GM11168 (cell line): Measurements from ENCODE around the gene SUN1.
"Not testable (repeated sequence)": the region's sequence is repeated elsewhere in the genome, so short reads cannot be mapped to it uniquely, and the experiment has no call there.

ENCODE experiments used
- in situ Hi-C: fragments of 300-500 bp; cut with MboI; formaldehyde crosslinking; loops from one replicate; pipeline ENCODE4 v1.12.0; 2022; ENCODE audit warnings: low sequenced_read_pairs; ENCODE audit not compliant: unreplicated experiment

SUN1 gene

GRCh38 chr7:915291-916218 is 83.3 kb downstream of the SUN1 start:
- in situ Hi-C loops = no loop called here

- in situ Hi-C loops = no loop called here
Observed at GRCh38 chr7:916291-916941, 84.1 kb downstream of the SUN1 start.

GRCh38 chr7:917255-918117 is 85.2 kb downstream of the SUN1 start:
- in situ Hi-C loops = no loop called here

GRCh38 chr7:918118-918425 is 85.8 kb downstream of the SUN1 start:
- in situ Hi-C loops = no loop called here

- in situ Hi-C loops = no loop called here
Observed at GRCh38 chr7:918441-919113, 86.3 kb downstream of the SUN1 start.

GRCh38 chr7:919114-919442 is 86.8 kb downstream of the SUN1 start:
- in situ Hi-C loops = no loop called here

GRCh38 chr7:919924-920341 is 87.7 kb downstream of the SUN1 start:
- in situ Hi-C loops = no loop called here

- in situ Hi-C loops = no loop called here
Observed at GRCh38 chr7:920351-921070, 88.2 kb downstream of the SUN1 start.

GRCh38 chr7:921071-921461 is 88.8 kb downstream of the SUN1 start:
- in situ Hi-C loops = no loop called here

- in situ Hi-C loops = no loop called here
Observed at GRCh38 chr7:921581-922333, 89.5 kb downstream of the SUN1 start.

GRCh38 chr7:922334-923107 is 90.2 kb downstream of the SUN1 start:
- in situ Hi-C loops = no loop called here

GRCh38 chr7:923108-924041 is 91.1 kb downstream of the SUN1 start:
- in situ Hi-C loops = no loop called here

GRCh38 chr7:924042-924441 is 91.8 kb downstream of the SUN1 start:
- in situ Hi-C loops = not testable (repeated sequence)
